Stimulated activated CD4-positive, alpha-beta T cell treated with anti-CD3 and anti-CD28 coated beads, Interleukin-15, amount 100 ng/mL, for 48 hours (primary cell): Measurements from ENCODE around the gene FLG.
"Not testable (repeated sequence)": the region's sequence is repeated elsewhere in the genome, so short reads cannot be mapped to it uniquely, and the experiment has no call there.

Experiments
- DNase-seq, 2 donors: peaks; one replicate each; pipeline ENCODE4 v3.0.0-alpha.2; 2020; ENCODE audit warnings: low read depth in 2 of 2

Gene FLG

GRCh38 chr1:152325111-152325510, at the start of gene FLG:
Gene FLG, minus strand, starts transcription at chr1:152325239. Its CDS starts 9,783 bp downstream, at chr1:152315456.
- DNase-seq, result no peak

- no peak for DNase-seq
These were observed 49.4 kb upstream of the FLG start for GRCh38 chr1:152374451-152374850.

GRCh38 chr1:152372672-152373071, 47.6 kb upstream of the FLG start:
- no peak for DNase-seq

- DNase-seq, result no peak
These were observed 42.4 kb upstream of the FLG start for GRCh38 chr1:152367436-152367835.

GRCh38 chr1:152359906-152360305, 34.9 kb upstream of the FLG start, which contains the start of gene FLG2:
Gene FLG2, minus strand, starts transcription at chr1:152360006. Its CDS starts 1,122 bp downstream, at chr1:152358884.
- DNase-seq, result no peak

GRCh38 chr1:152356736-152357135, 31.7 kb upstream of the FLG start:
- DNase-seq, result no peak

- DNase-seq, result no peak
These were observed 24.6 kb upstream of the FLG start for GRCh38 chr1:152349611-152350010.

GRCh38 chr1:152348447-152348846, 23.4 kb upstream of the FLG start:
- DNase-seq, result no peak

- peak in 1 of 2 donors; percentile 44 for DNase-seq
These were observed 22.2 kb upstream of the FLG start for GRCh38 chr1:152347116-152347728.

GRCh38 chr1:152344438-152344837, 19.4 kb upstream of the FLG start:
- DNase-seq, result no peak

- no peak for DNase-seq
These were observed 18.0 kb upstream of the FLG start for GRCh38 chr1:152343006-152343405.

GRCh38 chr1:152335399-152335798, 10.4 kb upstream of the FLG start:
- no peak for DNase-seq

GRCh38 chr1:152328801-152329391, 3.9 kb upstream of the FLG start:
- no peak for DNase-seq

GRCh38 chr1:152313970-152314369, 11.1 kb downstream of the FLG start:
- no peak for DNase-seq

GRCh38 chr1:152313319-152313801, 11.7 kb downstream of the FLG start:
- DNase-seq, result no peak

GRCh38 chr1:152312169-152312568, 12.9 kb downstream of the FLG start:
- DNase-seq, result not testable (repeated sequence)

- no peak for DNase-seq
These were observed 15.1 kb downstream of the FLG start for GRCh38 chr1:152309955-152310354.

- DNase-seq, result not testable (repeated sequence)
These were observed 15.6 kb downstream of the FLG start for GRCh38 chr1:152309320-152309901.

GRCh38 chr1:152308758-152309157, 16.3 kb downstream of the FLG start:
- not testable (repeated sequence) for DNase-seq

- not testable (repeated sequence) for DNase-seq
These were observed 17.1 kb downstream of the FLG start for GRCh38 chr1:152307970-152308369.

GRCh38 chr1:152306123-152306522, 18.9 kb downstream of the FLG start:
- DNase-seq, result not testable (repeated sequence)

- not testable (repeated sequence) for DNase-seq
These were observed 20.3 kb downstream of the FLG start for GRCh38 chr1:152304773-152305172.
